Measurements from ENCODE around the gene CARD11.

Gene CARD11

DNA sequence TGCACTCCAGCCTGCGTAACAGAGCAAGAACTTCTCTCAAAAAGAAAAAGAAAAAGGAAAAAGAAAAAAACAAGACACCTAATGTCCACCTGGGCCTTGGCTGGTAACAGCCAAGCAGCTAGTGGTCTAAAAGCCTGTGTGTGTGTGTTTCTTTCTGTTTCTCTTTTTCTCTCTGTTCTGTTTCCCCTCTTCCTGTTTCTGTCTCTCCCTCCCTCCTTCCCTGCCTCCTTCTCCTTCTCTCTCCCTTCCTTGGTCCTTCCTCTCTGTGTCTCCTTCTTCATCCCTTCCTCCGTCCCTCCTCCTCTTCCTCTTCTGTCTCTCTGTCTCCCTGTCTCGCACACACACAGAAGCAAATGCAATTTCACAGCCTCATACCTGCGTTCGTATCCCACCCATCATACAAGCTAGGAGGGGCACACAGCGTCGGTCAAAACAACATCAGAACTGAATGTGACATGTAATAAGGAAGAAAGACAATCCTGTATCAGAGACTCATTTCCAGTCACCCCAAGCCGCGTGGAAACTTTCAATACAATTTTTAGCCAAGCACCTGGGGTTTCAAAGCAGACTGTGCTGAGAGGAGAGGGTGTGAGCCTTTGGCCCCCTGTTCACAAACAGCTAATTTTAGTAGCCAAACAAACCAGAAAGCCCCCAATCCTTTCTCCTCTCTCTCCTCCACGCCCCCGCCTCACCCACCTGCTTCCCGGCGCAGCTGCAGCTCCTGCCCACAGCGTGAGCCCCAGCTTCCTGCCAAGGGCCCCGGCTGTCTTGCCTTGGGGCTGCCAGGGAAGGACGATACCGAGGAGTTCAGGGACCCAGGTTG is 149.3 kb downstream of the CARD11 start:
- DNase-seq, result no peak
- Histone ChIP-seq H3K4me1 (peaks cover 0 to 12% (median 3%) of the 10 kb centered on the region in 4 donors), H3K27me3 (peaks cover 0 to 14% of the 10 kb centered on the region in 2 donors), H3K36me3 (no peaks in the 10 kb centered on the region), H3K9me3 (no peaks in the 10 kb centered on the region), H3K27ac (no peak overlapping the region), H3K4me3 (no peak overlapping the region)
- intact Hi-C loops (cut with DNase I; ENCODE audit: low total_unique reads), result loop anchor here (10.0 kb wide), 1 partner anchor 260 kb away; no protein-coding TSS in a partner anchor
- TF ChIP-seq CTCF (IDR thresholded peaks at IDR 0.05), result no peak

GRCh38 chr7:2893411-2893861 is 150.2 kb downstream of the CARD11 start:
- no peak overlapping the region for H3K4me3 ChIP-seq
- H3K9me3 ChIP-seq, result no peaks in the 10 kb centered on the region
- DNase-seq, result no peak
- intact Hi-C loops (cut with DNase I; ENCODE audit: low total_unique reads), result loop anchor here (10.0 kb wide), 1 partner anchor 261 kb away; no protein-coding TSS in a partner anchor
- no peaks in the 10 kb centered on the region for H3K36me3 ChIP-seq
- TF ChIP-seq CTCF (IDR thresholded peaks at IDR 0.05), result no peak
- peaks cover 0 to 14% of the 10 kb centered on the region in 2 donors for H3K27me3 ChIP-seq
- H3K27ac ChIP-seq, result no peak overlapping the region
- H3K4me1 ChIP-seq, result peaks cover 0 to 12% (median 3%) of the 10 kb centered on the region in 4 donors

GRCh38 chr7:2892549-2892948 is 151.1 kb downstream of the CARD11 start:
- TF ChIP-seq CTCF (IDR thresholded peaks at IDR 0.05), result no peak
- no peaks in the 10 kb centered on the region for H3K36me3 ChIP-seq
- DNase-seq, result no peak

DNA sequence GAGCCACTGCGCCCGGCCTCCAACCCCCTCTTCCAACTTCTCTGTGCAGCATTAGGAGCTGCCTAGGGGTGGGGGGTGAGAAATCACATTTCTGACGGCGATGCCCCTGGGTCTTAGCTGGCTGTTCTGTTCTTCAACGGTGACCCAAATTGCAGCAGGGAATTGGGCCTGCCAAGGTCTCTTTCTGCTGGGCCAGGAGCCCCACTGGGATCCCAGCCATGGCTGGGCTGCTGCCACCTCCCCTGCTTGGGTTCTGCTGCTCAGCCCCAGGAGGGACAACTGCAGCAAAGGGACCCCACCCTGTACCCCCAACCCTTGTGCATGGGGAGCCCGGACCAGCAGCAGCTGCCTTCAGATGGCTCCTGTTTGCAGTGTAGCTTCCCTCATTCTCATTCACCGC is 155.9 kb downstream of the CARD11 start:
- H3K36me3 ChIP-seq, result no peaks in the 10 kb centered on the region
- intact Hi-C loops (cut with DNase I; ENCODE audit: low total_unique reads), result loop anchor here (10.0 kb wide), 1 partner anchor 397 kb away; no protein-coding TSS in a partner anchor
- H3K4me1 ChIP-seq, result peaks cover 0 to 15% (median 4%) of the 10 kb centered on the region in 4 donors
- DNase-seq, result no peak
- no peak overlapping the region for H3K27ac ChIP-seq
- peaks cover 0 to 28% of the 10 kb centered on the region in 2 donors for H3K27me3 ChIP-seq
- no peaks in the 10 kb centered on the region for H3K9me3 ChIP-seq
- no peak overlapping the region for H3K4me3 ChIP-seq
- TF ChIP-seq CTCF (IDR thresholded peaks at IDR 0.05), result no peak

More at GRCh38 chr7:2892549-2892948, 151.1 kb downstream of the CARD11 start:
- no peak overlapping the region for H3K4me3 ChIP-seq
- no peak overlapping the region for H3K27ac ChIP-seq
- no peaks in the 10 kb centered on the region for H3K9me3 ChIP-seq
- H3K27me3 ChIP-seq, result peaks cover 0 to 14% of the 10 kb centered on the region in 2 donors
- peaks cover 0 to 17% (median 3%) of the 10 kb centered on the region in 4 donors for H3K4me1 ChIP-seq
- intact Hi-C loops (cut with DNase I; ENCODE audit: low total_unique reads), result loop anchor here (10.0 kb wide), 1 partner anchor 262 kb away; no protein-coding TSS in a partner anchor

- TF ChIP-seq CTCF (IDR thresholded peaks at IDR 0.05), result peak; percentile 65 to 67
- H3K9me3 ChIP-seq, result no peaks in the 10 kb centered on the region
- intact Hi-C loops (cut with DNase I; ENCODE audit: low total_unique reads), result loop anchor here (10.0 kb wide), 1 partner anchor 398 kb away; no protein-coding TSS in a partner anchor
- H3K4me3 ChIP-seq, result peak overlapping the region in 1 of 2 donors; percentile 19
- H3K36me3 ChIP-seq, result no peaks in the 10 kb centered on the region
- no peak overlapping the region for H3K27ac ChIP-seq
- peaks cover 0 to 11% (median 2%) of the 10 kb centered on the region in 4 donors for H3K4me1 ChIP-seq
- peaks cover 0 to 37% of the 10 kb centered on the region in 2 donors for H3K27me3 ChIP-seq
- peak in 1 of 2 donors; percentile 38 for DNase-seq
Measured at GRCh38 chr7:2886900-2887299, 156.8 kb downstream of the CARD11 start.
